GM23338 (cell line): ENCODE results near the gene HPRT1. TPM values are rescaled to one million over a fixed set of nuclear protein-coding genes. Genes with fewer than 3 reads are reported as not detected.

Experiments used
- ATAC-seq: fragments of 200-7000 bp; cut with Tn5 transposase; 3 replicates; pipeline ENCODE4 v1.9.1; 2020
- DNase-seq: peaks from one replicate; pipeline ENCODE4 v3.0.0-alpha.2; 2015; ENCODE audit warnings: low spot score
- H2AFZ ChIP-seq: fragments of 200-600 bp; sonication (generic); 2 replicates; pipeline ENCODE4 v1.8.0; 2016; ENCODE audit warnings: antibody characterized with exemption, mild to moderate bottlenecking, moderate library complexity
- H3F3A ChIP-seq: fragments of 200-600 bp; sonication (generic); replicated peaks from 2 replicates; pipeline ENCODE4 v1.8.0; 2017; ENCODE audit warnings: antibody characterized with exemption, mixed run types, low read depth
- H3K27ac ChIP-seq: fragments of 200-600 bp; sonication (generic); 2 replicates; pipeline ENCODE4 v1.6.1; 2016; ENCODE audit warnings: low read depth
- H3K27me3 ChIP-seq: fragments of 200-600 bp; sonication (generic); 2 replicates; pipeline ENCODE4 v1.8.0; 2016; ENCODE audit warnings: mild to moderate bottlenecking, mixed run types, moderate library complexity; ENCODE audit not compliant: insufficient read depth
- H3K36me3 ChIP-seq: fragments of 200-600 bp; sonication (generic); 2 replicates; pipeline ENCODE4 v1.8.0; 2016; ENCODE audit warnings: mild to moderate bottlenecking; ENCODE audit not compliant: insufficient read depth
- H3K4me1 ChIP-seq: fragments of 200-600 bp; sonication (generic); 2 replicates; pipeline ENCODE4 v1.8.0; 2016; ENCODE audit warnings: mild to moderate bottlenecking, moderate library complexity; ENCODE audit not compliant: insufficient read depth
- H3K4me2 ChIP-seq: fragments of 200-600 bp; sonication (generic); 2 replicates; pipeline ENCODE4 v1.7.1; 2017; ENCODE audit warnings: mixed run types
- H3K4me3 ChIP-seq: fragments of 200-600 bp; sonication (generic); 2 replicates; pipeline ENCODE4 v1.6.1; 2016; ENCODE audit warnings: mixed run types
- H3K79me2 ChIP-seq: fragments of 200-600 bp; sonication (generic); replicated peaks from 2 replicates; pipeline ENCODE4 v1.8.0; 2017; ENCODE audit warnings: mild to moderate bottlenecking; ENCODE audit not compliant: insufficient read depth
- H3K9me2 ChIP-seq: fragments of 200-600 bp; sonication (generic); 2 replicates; pipeline ENCODE4 v1.8.0; 2017; ENCODE audit not compliant: insufficient read depth
- H4K20me1 ChIP-seq: fragments of 200-600 bp; sonication (generic); replicated peaks from 2 replicates; pipeline ENCODE4 v1.8.0; 2017; ENCODE audit warnings: mild to moderate bottlenecking; ENCODE audit not compliant: insufficient read depth
- H3K27ac Mint-ChIP-seq: 2 replicates; pipeline ENCODE4 v1.8.0; 2020; ENCODE audit warnings: inconsistent platforms, mild to moderate bottlenecking, moderate library complexity, mixed read lengths
- H3K27me3 Mint-ChIP-seq: 3 replicates; pipeline ENCODE4 v1.8.0; 2022; ENCODE audit warnings: low read depth, mild to moderate bottlenecking, moderate library complexity, mixed read lengths, inconsistent platforms; ENCODE audit not compliant: insufficient read depth, poor library complexity
- H3K36me3 Mint-ChIP-seq: 3 replicates; pipeline ENCODE4 v1.8.0; 2021; ENCODE audit warnings: low read depth, mild to moderate bottlenecking, inconsistent platforms, moderate library complexity, mixed read lengths
- H3K4me1 Mint-ChIP-seq: 3 replicates; pipeline ENCODE4 v1.8.0; 2020; ENCODE audit warnings: mild to moderate bottlenecking, inconsistent platforms, mixed read lengths
- H3K4me3 Mint-ChIP-seq: 3 replicates; pipeline ENCODE4 v1.8.0; 2021; ENCODE audit warnings: moderate library complexity, mild to moderate bottlenecking, inconsistent platforms, mixed read lengths
- H3K9me3 Mint-ChIP-seq: 3 replicates; pipeline ENCODE4 v1.8.0; 2020; ENCODE audit warnings: moderate library complexity, mild to moderate bottlenecking, inconsistent platforms, mixed read lengths
- CREB1 ChIP-seq: fragments of 250-450 bp; sonication (Bioruptor Pico); IDR thresholded peaks from 2 replicates; pipeline ENCODE4 v1.5.0; 2020; ENCODE audit warnings: low read depth, mild to moderate bottlenecking, moderate library complexity
- CTCF ChIP-seq, 2 experiments: fragments of 200-600 bp in 1 of 2; sonication (generic) in 1 of 2; conservative IDR thresholded peaks; 2 replicates each; pipeline versions ENCODE4 v1.5.1 to v1.6.1; 2016 to 2017; ENCODE audit warnings: antibody characterized with exemption in 2 of 2, low read depth in 2 of 2, mild to moderate bottlenecking in 2 of 2, moderate library complexity in 1 of 2
- ETS1 ChIP-seq: IDR thresholded peaks from 2 replicates; pipeline ENCODE4 v1.6.1; 2016; ENCODE audit warnings: antibody characterized with exemption
- EZH2 ChIP-seq: fragments of 200-600 bp; sonication (generic); IDR thresholded peaks from one replicate; pipeline ENCODE4 v1.8.0; 2017; ENCODE audit warnings: antibody characterized with exemption, mild to moderate bottlenecking, low read depth; ENCODE audit not compliant: unreplicated experiment
- EZH2phosphoT487 ChIP-seq: fragments of 200-600 bp; sonication (generic); IDR thresholded peaks from one replicate; pipeline ENCODE4 v1.8.1; 2018; ENCODE audit warnings: antibody characterized with exemption; ENCODE audit not compliant: unreplicated experiment
- JUNB ChIP-seq: IDR thresholded peaks from one replicate; pipeline ENCODE4 v1.6.1; 2016; ENCODE audit warnings: antibody characterized with exemption; ENCODE audit not compliant: unreplicated experiment
- NANOG ChIP-seq: IDR thresholded peaks from 2 replicates; pipeline ENCODE4 v1.6.1; 2016; ENCODE audit warnings: antibody characterized with exemption, borderline replicate concordance
- POLR2AphosphoS5 ChIP-seq: IDR thresholded peaks from 2 replicates; pipeline ENCODE4 v1.6.1; 2016; ENCODE audit warnings: antibody characterized with exemption, low read depth
- REST ChIP-seq: IDR thresholded peaks from one replicate; pipeline ENCODE4 v1.6.1; 2018; ENCODE audit warnings: antibody characterized with exemption; ENCODE audit not compliant: unreplicated experiment
- STAT1 ChIP-seq: IDR thresholded peaks from one replicate; pipeline ENCODE4 v1.6.1; 2016; ENCODE audit warnings: antibody characterized with exemption; ENCODE audit not compliant: unreplicated experiment
- ZNF114 ChIP-seq: fragments of 250-450 bp; sonication (Bioruptor Pico); IDR thresholded peaks from 2 replicates; pipeline ENCODE4 v1.5.0; 2020; ENCODE audit warnings: mild to moderate bottlenecking, moderate library complexity
- ZNF331 ChIP-seq: fragments of 250-450 bp; sonication (Bioruptor Pico); IDR thresholded peaks from 2 replicates; pipeline ENCODE4 v1.5.0; 2020; ENCODE audit warnings: low read depth, mild to moderate bottlenecking, moderate library complexity
- ZNF462 ChIP-seq: fragments of 250-450 bp; sonication (Bioruptor Pico); IDR thresholded peaks from 2 replicates; pipeline ENCODE4 v1.5.0; 2020; ENCODE audit warnings: mild to moderate bottlenecking, moderate library complexity
- polyA plus RNA-seq: library from polyadenylated mRNA; unstranded; fragments of >200 nt; fragmentation: Nextera tagmentation; extraction: Ambion mirVana; gene quantifications from 2 replicates; pipeline ENCODE4 v1.2.1, GENCODE V29; 2016
- total RNA-seq: library from RNA; depleted of rRNA; stranded (reverse); fragments of >200 nt; shearing (Covaris generic); gene quantifications from 2 replicates; pipeline ENCODE4 v1.2.3, GENCODE V29; 2014

The HPRT1 gene
- total and polyA plus RNA-seq, 2 experiments from 2014 or later = 27.0 to 79.4 TPM

GRCh38 chrX:134476284-134476683 lies 16.3 kb downstream of the HPRT1 start:
- Histone ChIP-seq H3K4me3 (no peak overlapping the region), H3K36me3 (no peaks in the 10 kb centered on the region), H3K27ac (no peak overlapping the region), H2AFZ (no peak overlapping the region), H3K9me2 (no peaks in the 10 kb centered on the region), H3K4me2 (no peak overlapping the region), H3K79me2 (peaks cover 7% of the 10 kb centered on the region; the same call in 1 of the 2 replicates), H3K4me1 (no peaks in the 10 kb centered on the region), H3F3A (no peaks in the 10 kb centered on the region), H4K20me1 (no peaks in the 10 kb centered on the region), H3K27me3 (no peaks in the 10 kb centered on the region)
- peaks cover 4% of the 10 kb centered on the region for H3K27me3 Mint-ChIP-seq
- TF ChIP-seq JUNB = no peak
- no peak for TF ChIP-seq CREB1 (CRISPR knock-in tag)
- no peak for TF ChIP-seq ETS1
- no peak for TF ChIP-seq EZH2phosphoT487
- no peak for TF ChIP-seq CTCF (conservative IDR thresholded peaks at IDR 0.05; ENCODE audit: low read depth in 2 of 2)
- TF ChIP-seq REST = no peak
- no peak for TF ChIP-seq ZNF462 (CRISPR knock-in tag)
- no peak for TF ChIP-seq ZNF331
- no peak for TF ChIP-seq ZNF114 (CRISPR knock-in tag)
- no peak for TF ChIP-seq EZH2
- TF ChIP-seq NANOG = no peak
- no peak for TF ChIP-seq STAT1
- TF ChIP-seq POLR2AphosphoS5 = no peak
- DNase-seq (no peak), ATAC-seq (no peak)
- H3K4me3 Mint-ChIP-seq = no peak overlapping the region
- no peaks in the 10 kb centered on the region for H3K4me1 Mint-ChIP-seq
- no peak overlapping the region for H3K27ac Mint-ChIP-seq
- peaks cover 27% of the 10 kb centered on the region; the same call in 2 of the 3 replicates for H3K36me3 Mint-ChIP-seq
- H3K9me3 Mint-ChIP-seq = no peaks in the 10 kb centered on the region
